HG02642 (cell line): Measurements from ENCODE around the gene APLF.

Source experiments
- ATAC-seq: cut with Tn5 transposase; IDR thresholded peaks from one replicate; pipeline ENCODE4 v1.9.1; 2021; ENCODE audit warnings: mild to moderate bottlenecking; ENCODE audit not compliant: unreplicated experiment, poor library complexity

APLF gene, protein sequence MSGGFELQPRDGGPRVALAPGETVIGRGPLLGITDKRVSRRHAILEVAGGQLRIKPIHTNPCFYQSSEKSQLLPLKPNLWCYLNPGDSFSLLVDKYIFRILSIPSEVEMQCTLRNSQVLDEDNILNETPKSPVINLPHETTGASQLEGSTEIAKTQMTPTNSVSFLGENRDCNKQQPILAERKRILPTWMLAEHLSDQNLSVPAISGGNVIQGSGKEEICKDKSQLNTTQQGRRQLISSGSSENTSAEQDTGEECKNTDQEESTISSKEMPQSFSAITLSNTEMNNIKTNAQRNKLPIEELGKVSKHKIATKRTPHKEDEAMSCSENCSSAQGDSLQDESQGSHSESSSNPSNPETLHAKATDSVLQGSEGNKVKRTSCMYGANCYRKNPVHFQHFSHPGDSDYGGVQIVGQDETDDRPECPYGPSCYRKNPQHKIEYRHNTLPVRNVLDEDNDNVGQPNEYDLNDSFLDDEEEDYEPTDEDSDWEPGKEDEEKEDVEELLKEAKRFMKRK

GRCh38 chr2:68467077-68467960, at the start of gene APLF, which contains the start of gene FBXO48:
APLF (plus strand) TSS chr2:68467585; CDS start chr2:68467732, 147 bp downstream.
FBXO48 (minus strand) TSS chr2:68467294; CDS start chr2:68465145, 2,149 bp downstream.
- peak; percentile 94 for ATAC-seq

- ATAC-seq: no peak
Observed at GRCh38 chr2:68417926-68418325, 49.5 kb upstream of the APLF start.

DNA sequence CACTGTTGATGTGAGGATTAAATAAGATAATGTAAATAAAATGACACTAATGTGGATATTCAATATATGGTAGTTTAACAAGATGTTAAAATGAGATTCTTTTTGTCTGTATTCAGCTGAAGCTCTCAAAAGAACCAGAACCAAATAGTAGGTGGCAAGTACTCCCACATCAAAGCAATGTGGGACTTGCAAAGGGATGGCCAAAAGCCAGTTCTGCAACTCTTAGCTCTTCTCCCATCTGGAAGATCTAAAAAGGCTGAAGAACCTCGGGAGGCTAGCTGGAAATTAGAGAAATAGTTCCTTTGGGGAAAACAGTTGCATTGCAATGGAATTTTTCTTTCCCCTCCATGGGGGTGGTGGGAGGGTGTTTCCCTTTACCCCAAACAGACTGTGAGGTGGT, 49.0 kb upstream of the APLF start:
- no peak for ATAC-seq

GRCh38 chr2:68418855-68419254, 48.5 kb upstream of the APLF start:
- ATAC-seq: no peak

GRCh38 chr2:68420254-68420910, 47.0 kb upstream of the APLF start:
- ATAC-seq: no peak

DNA sequence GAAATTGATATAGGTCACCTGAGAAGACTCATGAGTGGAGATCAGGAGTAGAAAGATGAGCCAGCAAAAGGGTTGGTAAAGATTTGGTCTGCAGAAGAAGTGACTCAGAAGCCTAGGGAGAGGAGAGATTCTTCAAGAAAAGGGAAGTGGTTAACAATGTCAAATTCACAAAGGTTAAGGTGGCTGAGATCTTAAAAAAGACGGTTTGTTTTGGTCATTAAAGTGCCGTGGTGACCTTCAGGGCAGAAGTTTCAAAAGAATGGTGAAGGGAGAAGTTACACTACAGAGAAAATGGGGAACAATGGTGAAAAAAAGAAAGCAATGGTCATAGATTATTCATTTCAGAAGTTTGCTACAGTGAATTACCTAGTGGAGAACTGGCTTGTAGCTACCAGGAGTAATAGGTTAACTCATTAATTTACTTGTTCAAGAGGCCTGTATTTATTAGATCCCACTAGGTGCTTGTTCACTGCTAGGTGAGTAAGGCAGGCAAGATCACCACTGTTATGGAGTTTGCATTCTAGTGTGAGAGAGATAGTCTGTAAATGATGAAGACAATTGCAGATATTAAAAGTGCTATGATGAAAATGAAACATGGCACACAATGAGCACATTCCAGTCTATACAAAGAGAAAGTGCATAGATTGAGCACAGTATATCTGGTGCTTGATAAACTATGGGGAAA, 43.3 kb upstream of the APLF start:
- ATAC-seq: peak; percentile 73

DNA sequence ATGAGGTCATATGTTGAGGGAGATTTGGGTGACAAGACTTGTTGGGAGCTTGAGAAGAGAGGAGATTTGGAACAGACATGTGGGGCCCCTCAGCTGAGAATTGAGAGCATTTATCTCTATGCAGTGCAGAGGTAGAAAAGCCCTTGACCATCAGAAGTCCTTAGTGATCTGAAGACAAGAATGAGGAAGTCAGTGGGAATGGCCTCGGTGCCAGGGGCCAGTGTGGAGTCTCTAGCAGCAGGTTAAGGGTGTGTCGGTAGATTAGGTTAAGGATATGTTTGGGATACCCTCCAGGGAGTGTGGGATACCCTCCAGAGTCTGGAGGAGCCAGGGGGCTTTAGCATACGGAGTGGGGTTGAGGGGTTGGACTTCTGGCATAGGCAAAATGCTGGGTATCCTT, 41.9 kb upstream of the APLF start:
- no peak for ATAC-seq

DNA sequence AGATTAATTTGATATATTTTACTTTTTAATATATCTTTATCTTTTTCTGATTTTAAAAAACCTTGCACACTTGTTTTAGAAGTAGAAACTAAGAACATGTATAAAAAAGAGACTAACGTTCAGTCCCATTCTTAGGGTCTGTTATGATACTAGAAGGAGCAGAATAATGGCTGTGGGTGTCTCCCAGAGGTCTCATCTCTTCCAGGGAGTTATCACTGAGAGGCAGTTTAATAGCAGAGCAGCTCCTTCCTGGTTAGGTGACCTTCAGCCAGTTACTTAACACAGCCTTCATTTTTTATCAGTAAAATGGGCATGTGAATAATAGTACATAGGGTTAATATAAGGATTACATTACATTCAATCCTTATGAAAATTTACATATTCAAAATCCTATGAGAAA, 40.9 kb upstream of the APLF start:
- ATAC-seq: no peak

- ATAC-seq: peak; percentile 33
Observed at GRCh38 chr2:68426848-68427579, 40.4 kb upstream of the APLF start.

DNA sequence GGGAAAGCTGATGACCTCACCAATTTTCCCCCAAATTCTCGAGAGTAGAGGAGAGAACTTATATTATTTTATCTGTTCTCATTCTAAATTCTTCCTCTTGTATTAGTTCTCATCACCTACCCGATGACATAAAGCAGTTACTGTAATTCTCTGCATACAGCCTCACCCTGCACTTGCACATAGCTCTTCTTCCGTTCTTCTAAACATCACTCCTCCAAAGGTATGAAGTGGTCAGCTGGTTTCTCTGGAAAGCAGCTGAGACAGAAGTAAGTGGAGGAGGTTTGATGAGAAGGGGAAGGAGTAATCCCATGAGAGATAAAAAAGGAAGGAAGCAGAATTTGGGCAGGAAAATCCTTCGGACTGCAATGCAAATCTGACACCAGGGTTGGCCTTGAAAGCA, 39.3 kb upstream of the APLF start:
- no peak for ATAC-seq

DNA sequence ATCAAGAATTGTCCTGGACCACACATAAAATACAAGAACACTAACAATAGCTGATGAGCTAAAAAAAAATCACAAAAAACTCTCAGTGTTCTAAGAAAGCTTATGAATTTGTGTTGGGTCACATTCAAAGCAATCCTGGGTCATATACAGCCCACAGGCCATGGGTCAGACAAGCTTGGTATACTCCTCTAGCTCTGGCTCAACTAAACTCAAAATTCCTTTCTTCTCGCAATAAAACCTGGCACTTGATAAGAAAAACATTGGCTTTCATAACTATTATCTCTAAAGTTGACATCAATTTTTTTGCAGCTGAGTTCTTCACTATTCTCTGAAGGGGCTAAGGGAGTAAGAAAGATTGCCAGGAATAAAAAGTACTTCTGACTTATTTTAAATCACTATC, 38.6 kb upstream of the APLF start:
- no peak for ATAC-seq

DNA sequence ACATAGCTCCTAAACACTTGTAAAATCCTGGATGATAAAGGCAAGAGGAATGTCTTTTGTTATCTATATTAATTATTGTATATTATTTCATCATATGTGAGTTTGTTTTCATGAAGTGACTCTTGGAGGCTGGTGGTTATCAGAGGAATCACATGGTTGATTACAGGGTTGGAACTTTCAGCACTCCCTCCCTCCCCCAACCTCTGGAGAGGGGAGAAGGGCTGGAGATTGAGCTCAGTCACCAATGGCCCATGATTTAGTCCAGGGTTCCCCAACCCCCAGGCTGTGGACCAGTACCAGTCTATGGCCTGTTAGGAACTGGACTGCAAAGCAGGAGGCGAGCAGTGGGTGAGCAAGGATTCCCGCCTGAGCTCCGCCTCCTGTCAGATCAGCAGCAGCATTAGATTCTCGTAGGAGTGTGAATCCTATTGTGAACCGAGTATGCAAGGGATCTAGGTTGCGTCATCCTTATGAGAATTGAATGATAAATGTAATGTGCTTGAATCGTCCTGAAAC, 38.0 kb upstream of the APLF start:
- ATAC-seq: no peak

GRCh38 chr2:68431316-68431972, 35.9 kb upstream of the APLF start:
- no peak for ATAC-seq

GRCh38 chr2:68432696-68433658, 34.4 kb upstream of the APLF start:
- ATAC-seq: no peak

DNA sequence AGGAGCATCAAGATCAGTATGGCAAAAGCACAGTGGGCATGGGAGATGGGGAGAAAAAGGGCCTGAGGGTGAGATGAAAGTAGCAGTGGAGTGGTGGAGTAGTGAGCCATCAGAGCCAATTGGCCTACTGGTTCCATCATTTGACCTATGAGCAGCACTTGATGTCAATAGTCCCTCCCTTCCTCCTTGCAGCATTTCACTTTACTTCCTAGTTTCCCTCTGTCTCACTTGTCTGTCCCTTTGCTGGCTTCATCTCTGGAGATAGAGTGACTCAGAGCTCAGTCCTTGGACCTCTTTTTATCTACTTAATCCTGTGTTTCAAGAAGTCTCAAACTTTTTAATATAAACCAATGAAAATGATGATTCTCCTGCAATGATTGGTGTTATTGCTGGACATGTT, 32.4 kb upstream of the APLF start:
- ATAC-seq: no peak

DNA sequence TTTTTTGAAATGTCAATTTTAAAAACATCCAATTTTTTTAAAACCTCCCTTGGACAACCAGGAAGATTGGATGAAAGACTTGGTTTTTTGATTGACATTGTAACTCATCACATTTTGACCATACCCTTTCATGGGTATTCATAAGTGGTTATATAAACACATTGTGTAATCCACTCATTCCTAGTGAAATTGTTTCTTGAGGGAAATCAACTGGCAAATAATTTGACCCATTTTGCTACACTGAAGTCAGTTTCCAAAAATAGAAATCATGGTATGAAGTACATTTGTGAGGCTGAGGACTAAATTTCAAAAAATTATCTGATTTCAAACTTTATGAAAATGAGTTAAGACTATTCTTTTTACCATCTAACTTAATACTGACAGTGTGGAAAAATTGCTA, 31.8 kb upstream of the APLF start:
- ATAC-seq: no peak

DNA sequence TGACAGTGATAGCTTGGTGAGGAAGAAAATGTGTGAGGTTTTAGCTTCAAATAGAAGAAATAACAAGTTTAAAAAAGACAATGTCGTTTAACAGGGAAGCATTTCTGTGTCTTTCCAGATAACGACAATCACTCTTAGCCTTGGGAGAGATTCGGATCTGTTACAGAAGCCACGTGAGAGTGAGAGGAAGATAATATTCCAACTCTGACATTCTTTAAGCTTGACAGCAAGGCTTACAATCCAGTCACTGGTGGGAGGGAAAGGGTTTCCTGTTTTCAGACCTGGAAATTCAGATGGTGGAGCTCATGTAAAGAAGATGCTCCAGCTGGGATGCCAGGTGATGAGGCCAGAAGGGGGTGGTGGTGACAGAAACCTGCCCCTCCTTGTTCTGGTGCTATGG, 31.1 kb upstream of the APLF start:
- no peak for ATAC-seq
